Activated CD8-positive, alpha-beta memory T cell treated with anti-CD3 and anti-CD28 coated beads for 4 hours (primary cell): ENCODE measurements around the gene PBOV1.

ENCODE experiments used
- DNase-seq, 2 donors: peaks; one replicate each; pipeline ENCODE4 v3.0.0-alpha.2; 2020; ENCODE audit warnings: low read depth in 2 of 2

Gene PBOV1

GRCh38 chr6:138205437-138206094, 12.7 kb downstream of the PBOV1 start:
- DNase-seq: no peak

- no peak for DNase-seq
Observed at GRCh38 chr6:138204792-138205384, 13.4 kb downstream of the PBOV1 start.

- DNase-seq: no peak
Observed at GRCh38 chr6:138204303-138204702, 14.0 kb downstream of the PBOV1 start.

GRCh38 chr6:138203315-138203714, 15.0 kb downstream of the PBOV1 start:
- DNase-seq: no peak

GRCh38 chr6:138201836-138202235, 16.5 kb downstream of the PBOV1 start:
- no peak for DNase-seq

- no peak for DNase-seq
Observed at GRCh38 chr6:138198430-138199091, 19.7 kb downstream of the PBOV1 start.

GRCh38 chr6:138197570-138197969, 20.7 kb downstream of the PBOV1 start:
- no peak for DNase-seq

- no peak for DNase-seq
Observed at GRCh38 chr6:138196122-138196738, 22.1 kb downstream of the PBOV1 start.

GRCh38 chr6:138194287-138194686, 24.0 kb downstream of the PBOV1 start:
- DNase-seq: no peak

GRCh38 chr6:138188278-138188941, 29.9 kb downstream of the PBOV1 start:
- no peak for DNase-seq

GRCh38 chr6:138187156-138187555, 31.1 kb downstream of the PBOV1 start:
- no peak for DNase-seq

GRCh38 chr6:138184230-138184629, 34.1 kb downstream of the PBOV1 start:
- no peak for DNase-seq

GRCh38 chr6:138183790-138184134, 34.5 kb downstream of the PBOV1 start:
- DNase-seq: no peak

GRCh38 chr6:138182939-138183789, 35.1 kb downstream of the PBOV1 start:
- DNase-seq: no peak

- DNase-seq: no peak
Observed at GRCh38 chr6:138176652-138177232, 41.5 kb downstream of the PBOV1 start.

GRCh38 chr6:138175596-138175995, 42.7 kb downstream of the PBOV1 start:
- no peak for DNase-seq
